AG08396 (cell line): ENCODE results near the gene TRIM6.
"Not testable (repeated sequence)": the region's sequence is repeated elsewhere in the genome, so short reads cannot be mapped to it uniquely, and the experiment has no call there.

ENCODE experiments used
- DNase-seq: peaks from one replicate; pipeline ENCODE4 v3.0.0; 2012; ENCODE audit warnings: low spot score, mixed read lengths

The TRIM6 gene, protein sequence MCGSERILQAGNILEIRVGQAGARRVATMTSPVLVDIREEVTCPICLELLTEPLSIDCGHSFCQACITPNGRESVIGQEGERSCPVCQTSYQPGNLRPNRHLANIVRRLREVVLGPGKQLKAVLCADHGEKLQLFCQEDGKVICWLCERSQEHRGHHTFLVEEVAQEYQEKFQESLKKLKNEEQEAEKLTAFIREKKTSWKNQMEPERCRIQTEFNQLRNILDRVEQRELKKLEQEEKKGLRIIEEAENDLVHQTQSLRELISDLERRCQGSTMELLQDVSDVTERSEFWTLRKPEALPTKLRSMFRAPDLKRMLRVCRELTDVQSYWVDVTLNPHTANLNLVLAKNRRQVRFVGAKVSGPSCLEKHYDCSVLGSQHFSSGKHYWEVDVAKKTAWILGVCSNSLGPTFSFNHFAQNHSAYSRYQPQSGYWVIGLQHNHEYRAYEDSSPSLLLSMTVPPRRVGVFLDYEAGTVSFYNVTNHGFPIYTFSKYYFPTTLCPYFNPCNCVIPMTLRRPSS

DNA sequence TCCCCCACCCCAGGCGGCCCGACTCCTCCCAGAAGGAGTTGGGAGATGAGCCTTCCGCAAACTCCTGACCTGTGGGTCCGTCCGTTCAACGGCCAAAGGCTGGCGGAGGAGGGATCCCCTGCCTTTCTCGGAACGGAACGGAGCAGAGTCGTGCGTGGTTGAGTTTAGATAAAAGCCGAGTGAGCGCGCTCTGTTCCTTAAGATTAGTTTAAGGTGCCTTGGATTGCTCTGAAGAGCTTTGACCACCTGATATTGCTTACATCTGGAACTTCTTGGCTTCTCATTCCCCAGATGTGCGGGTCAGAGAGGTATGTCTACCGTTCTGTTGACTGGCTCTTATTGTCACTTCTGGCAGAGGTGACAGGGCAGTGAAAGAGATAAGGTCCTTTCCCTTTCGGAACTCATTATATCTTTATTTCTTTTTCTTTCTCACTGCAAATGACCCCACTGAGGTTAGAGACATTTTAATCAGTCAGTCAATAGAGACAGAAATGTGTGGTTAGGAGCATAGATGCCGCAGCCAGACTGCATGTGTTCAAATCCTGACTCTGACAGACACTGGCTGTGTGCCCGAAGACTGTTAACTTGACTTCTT lies at the start of gene TRIM6:
TSS of gene TRIM6 (plus strand) at position 31 of the 595 bp plus-strand sequence. CDS start at position 292, 261 bp downstream.
- peak; percentile 53 for DNase-seq

DNA sequence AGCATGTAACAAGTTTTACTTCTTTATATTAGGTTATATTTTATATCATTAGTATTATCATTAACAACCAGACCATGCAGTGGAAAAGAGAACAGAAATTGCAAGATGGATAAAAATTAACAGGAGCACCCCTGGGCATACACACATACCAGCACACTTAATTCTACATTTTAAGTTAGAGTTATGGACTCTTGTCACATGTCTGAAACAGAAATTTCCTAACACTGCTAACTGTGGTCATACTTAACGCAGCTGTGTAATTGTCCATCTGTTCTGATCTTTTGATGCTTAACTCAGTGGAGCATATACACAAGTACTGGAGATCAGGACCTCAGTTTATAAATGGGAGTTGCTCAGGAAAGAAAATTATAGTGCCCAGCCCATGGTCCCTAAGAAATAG lies 48.5 kb upstream of the TRIM6 start:
- no peak for DNase-seq

DNA sequence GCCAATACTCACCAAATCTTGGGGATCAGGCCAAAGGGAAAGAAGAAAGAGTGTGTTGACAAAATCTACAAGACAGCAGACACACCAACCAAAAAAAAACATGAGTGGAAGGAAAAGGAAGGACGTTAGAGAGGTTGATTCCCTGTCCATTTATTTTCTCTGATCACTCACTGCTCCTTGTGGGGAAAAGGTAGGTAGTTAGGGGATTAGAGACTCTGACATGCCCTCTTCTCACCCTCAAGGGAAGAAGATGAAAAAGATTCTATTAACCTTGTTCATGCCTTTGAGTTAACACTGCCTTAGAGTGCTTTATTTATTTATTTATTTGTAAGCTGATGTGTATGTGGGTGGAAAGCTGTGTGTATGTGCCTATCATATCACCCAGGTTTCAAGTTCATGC lies 48.0 kb upstream of the TRIM6 start, which contains the start of gene OR52H1:
TSS of gene OR52H1 (minus strand) at position 101 of the 400 bp plus-strand sequence. CDS start 3,035 bp downstream, outside the sequence.
- no peak for DNase-seq

DNA sequence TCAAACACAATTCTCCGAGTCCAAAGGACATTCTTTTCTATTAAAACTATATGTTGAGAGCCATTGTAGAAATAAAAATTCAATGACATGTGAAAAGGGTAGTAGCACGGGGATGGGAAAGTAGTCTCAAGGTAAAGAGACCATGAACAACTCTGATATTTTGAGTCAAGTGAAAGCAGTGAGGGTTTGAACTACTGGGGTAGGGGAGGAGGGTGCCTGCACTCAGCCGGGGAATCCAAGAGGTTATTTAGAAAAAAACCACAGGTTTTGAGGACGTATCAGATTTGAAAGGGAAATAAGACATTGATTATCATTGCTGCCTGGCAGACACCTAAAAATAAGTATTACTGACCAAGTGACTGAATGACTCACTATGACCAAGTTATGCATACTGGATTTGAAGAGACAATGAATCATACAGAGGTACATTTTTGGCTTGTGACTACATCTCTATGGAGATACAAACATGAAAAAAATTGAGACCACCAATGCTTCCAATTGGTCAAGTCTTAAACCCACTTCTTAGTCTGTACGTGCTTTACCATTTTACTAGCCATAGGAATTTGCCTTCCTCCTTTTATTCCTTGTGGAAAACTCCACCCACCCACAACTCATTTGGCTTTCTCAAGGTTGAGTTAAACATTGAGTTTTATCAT lies 45.9 kb upstream of the TRIM6 start:
- peak; percentile 52 for DNase-seq

DNA sequence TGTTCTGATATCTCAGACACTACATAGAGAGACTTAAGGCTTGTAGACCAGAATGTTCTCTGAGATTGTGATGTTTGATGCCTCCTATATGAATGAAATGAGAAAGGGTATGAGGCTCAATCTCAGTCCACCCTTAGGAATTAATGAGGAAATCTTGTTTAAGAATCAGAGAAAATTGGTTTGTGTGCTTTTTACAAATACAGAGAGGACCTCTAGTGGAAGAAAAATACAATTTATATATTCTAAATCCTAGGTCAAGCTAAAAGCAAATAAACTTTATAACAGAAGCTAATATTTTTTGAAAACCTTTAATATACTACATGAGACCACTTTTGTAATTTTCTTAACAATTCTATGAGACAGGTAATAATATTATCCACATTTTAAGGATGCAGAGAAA lies 43.1 kb upstream of the TRIM6 start:
- no peak for DNase-seq

DNA sequence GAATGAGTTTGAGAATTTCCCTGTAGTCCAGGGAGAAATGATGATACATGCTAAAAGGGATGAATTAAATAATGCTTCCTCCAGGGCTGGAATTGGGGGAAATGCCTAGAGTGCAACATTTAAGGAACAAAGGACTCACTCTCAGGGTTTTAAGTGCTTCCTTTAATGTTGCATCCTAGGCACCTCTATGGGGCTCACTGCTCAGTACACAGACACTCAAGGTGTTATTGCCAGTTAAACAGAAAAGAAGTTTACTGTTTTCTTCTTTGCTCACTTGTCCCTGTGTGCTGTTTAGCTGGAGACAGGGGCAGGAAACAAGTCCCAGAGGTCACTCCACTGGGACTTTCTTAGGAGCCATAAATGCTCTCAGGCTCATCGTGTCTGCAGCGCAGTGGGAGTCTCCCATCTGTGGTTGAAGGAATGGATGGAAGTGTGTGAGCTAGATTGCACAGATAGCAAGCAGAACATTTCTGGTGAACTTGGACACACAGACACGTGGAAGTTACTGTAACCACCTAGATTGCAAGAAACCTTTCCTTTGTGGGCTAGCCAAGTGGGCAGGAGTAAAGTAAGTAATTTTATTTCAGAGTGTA lies 39.7 kb upstream of the TRIM6 start:
- DNase-seq, result no peak

DNA sequence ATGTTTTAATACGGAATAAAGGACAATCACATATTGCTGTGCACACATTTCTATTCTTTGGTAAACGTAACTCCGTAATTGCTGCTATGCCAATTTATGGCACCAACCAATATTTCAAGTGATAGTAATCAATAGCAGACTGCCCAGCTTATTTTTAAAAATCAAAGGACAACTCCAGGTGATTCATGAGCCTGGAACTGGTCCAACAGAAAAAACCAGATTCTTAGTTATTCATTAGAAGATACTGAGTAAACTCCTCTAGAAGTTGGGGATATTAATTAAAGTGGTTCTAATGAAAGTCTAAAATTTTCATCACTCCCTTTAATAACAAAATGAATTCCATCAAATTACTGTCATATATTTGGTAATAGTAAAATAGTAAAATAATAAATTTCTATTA lies 38.7 kb upstream of the TRIM6 start:
- DNase-seq, result no peak

DNA sequence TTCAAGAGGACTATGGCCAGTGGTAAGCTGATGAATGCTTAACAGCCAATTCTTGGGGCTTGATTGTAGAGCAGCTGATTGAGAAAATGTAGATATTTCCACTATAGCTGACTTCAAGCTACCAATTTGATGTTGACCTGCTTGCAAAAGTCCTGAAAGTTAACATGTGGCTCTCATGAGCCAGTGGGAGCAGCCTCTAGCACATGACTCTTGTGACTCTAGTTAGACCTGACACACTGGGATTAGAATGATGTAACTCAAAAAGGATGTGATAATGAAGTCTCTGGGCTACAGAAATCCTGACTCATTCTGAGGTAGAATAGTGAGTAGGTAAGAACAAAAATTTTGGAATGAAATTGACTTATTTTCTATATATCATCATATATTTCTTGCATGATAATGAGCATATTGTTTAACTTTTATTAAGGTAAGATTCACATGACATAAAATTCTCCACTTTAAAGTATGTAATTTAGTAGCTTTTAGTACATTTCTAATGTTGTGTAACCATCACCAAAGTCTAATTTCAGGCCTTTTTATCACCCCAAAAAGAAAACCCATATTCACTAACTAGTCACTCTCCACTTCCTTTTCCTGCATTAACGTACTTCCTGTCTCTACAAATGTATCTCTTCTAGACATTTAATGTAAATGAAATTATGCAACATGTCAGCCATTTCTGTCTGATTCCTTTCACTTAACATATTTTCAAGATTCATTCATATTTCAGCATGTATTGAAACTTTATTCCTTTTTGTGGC lies 32.0 kb upstream of the TRIM6 start:
- DNase-seq, result no peak

DNA sequence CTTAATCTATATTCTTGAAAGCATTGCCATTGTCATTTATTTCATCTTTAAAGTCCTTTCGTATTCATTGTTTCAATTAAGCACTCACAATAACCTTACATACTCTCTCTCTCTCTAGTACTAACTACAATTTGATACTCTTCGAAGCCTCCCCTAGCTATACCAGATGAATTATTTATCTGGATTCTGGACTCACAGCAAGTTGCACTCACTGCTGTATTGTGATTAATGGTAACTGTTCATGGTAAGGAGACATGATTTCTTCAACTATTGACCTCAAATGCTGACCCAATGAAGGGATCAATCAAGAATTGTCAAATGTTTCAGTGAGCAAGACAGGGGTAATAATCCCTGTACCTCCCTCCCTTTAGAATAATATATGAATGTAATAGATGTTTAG lies 21.8 kb upstream of the TRIM6 start:
- no peak for DNase-seq

DNA sequence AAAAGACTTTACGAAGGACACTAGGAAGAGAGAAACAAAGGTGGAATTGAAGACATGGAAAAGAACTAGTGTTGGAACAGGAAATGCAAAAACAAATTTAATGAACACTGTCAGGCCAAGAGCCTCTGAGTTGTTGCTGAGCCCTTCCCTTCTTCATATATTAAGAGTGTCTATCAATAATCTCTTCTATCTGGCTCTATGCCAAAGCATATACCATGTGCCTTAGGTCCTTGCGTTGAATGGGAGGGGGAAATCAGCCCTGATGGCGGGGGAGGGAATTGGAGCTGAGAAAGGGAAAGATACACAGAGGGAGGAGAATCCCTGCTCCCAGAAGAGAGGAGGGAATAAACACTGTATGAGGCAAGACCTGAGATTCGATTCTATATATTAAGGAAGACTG lies 21.3 kb upstream of the TRIM6 start:
- DNase-seq, result no peak

DNA sequence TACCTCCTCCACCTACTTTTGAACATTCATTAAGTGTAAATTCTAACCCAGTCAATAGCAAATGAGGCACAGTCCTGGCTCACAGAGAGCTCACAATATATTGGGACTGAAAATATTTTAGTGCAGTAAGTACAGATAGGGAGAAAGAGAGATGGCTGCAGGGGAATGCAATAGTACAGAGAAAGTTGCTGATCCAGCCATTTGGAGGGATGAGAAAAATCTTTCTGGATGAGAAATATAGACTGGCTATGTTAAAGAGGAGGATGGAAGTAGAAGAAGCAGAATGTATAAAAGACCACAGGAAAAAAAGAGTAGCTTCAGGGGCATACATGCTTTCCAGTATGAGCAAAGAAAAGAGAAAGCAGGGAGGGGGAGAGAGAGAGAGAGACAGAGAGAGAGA lies 19.3 kb upstream of the TRIM6 start:
- DNase-seq, result no peak

DNA sequence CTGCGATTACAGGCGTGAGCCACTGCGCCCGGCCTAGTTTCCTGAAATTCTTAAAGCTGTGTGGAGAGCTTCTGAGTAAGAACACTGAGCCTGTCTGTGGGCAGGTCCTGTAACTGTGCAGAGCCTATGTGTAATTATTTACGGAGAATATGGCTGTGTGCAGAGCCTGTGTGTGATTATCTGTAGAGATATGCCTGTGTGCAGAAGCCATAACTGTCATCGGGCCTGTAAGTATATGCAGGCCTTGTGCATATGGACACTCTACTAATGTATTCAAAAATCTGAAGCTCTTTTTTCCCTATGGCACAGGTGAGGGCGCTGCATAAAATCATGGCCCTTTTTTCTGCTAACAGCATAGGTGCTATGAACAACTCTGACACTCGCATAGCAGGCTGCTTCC lies 15.9 kb upstream of the TRIM6 start, which contains the start of gene OR52B6:
TSS of gene OR52B6 (plus strand) at position 301 of the 400 bp plus-strand sequence. CDS start at position 301, 0 bp downstream.
- DNase-seq, result no peak

DNA sequence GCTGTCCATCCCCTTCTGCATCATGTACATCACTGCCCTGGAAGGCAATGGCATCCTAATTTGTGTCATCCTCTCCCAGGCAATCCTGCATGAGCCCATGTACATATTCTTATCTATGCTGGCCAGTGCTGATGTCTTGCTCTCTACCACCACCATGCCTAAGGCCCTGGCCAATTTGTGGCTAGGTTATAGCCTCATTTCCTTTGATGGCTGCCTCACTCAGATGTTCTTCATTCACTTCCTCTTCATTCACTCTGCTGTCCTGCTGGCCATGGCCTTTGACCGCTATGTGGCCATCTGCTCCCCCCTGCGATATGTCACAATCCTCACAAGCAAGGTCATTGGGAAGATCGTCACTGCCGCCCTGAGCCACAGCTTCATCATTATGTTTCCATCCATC lies 15.4 kb upstream of the TRIM6 start:
- DNase-seq, result no peak

DNA sequence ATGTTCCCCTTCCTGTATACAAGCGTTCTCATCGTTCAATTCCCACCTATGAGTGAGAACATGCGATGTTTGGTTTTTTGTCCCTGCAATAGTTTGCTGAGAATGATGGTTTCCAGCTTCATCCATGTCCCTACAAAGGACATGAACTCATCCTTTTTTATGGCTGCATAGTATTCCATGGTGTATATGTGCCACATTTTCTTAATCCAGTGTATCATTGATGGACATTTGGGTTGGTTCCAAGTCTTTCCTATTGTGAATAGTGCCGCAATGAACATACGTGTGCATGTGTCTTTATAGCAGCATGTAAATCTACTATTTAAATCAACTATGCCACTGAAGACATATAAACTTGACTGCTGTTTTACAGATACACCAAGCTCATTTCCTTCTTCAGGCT lies 12.0 kb upstream of the TRIM6 start:
- DNase-seq, result not testable (repeated sequence)

DNA sequence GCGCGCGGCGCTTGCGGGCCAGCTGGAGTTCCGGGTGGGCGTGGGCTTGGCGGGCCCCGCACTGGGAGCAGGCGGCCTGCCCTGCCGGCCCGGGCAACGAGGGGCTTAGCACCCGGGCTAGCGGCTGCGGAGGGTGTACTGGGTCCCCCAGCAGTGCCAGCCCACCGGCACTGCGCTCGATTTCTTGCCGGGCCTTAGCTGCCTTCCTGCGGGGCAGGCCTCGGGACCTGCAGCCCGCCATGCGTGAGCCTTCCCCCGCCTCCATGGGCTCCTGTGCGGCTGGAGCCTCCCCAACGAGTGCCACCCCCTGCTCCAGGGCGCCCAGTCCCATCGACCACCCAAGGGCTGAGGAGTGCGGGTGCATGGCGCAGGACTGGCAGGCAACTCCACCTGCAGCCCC lies 6.5 kb upstream of the TRIM6 start:
- DNase-seq, result not testable (repeated sequence)

DNA sequence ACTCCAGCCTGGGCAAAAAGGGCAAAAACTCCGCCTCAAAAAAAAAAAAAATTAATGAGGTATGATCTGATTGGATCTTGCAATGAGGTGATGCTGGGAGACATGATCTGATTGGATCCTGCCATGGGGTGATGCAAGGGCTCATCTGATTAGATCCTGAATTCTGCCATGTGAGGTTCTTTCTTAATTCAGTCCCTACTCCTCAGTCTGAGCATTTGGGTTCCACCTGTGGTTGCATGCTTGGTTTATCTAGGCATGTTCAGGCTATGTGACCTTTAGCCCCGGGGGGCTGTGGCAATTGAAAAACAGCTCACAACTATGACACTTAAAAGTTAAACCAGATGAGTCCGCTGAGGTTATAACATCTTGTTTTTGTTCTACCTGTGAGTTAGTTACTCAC lies 4.8 kb upstream of the TRIM6 start:
- DNase-seq, result no peak

DNA sequence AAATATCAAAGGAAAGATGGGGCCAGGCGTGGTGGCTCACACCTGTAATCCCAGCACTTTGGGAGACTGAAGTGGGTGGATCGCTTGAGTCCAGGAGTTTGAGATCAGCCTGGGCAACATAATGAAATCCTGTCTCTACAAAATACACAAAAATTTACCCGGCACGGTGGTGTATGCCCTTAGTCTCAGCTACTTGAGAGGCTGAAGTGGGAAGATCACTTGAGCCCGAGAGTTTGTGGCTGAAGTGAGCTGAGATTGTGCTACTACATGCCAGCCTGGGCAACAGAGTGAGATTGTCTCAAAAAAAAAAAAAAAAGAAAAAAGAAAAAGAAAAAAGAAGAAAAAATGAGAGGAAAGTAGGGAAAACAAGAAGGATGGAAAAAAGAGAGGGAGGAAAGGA lies 3.8 kb upstream of the TRIM6 start:
- DNase-seq, result no peak

DNA sequence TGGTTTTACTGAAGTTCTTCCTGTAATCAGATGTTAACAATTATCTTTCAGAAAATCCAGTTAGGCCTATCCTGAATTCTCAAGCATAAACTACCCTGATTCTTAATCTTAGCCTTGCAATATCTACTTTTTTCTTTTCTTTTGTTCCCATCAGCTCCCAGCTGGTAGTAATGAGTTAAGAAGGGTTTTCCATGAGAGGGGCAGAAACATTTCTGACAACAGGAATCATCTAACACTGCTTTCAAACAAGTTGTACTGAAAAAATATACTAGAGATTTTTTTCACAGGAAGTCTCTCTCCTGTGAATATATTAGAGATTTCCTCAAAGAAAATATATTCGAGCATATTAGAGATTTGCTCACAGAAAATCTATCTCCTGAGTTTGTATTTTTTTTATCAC lies 3.3 kb upstream of the TRIM6 start:
- DNase-seq, result no peak

DNA sequence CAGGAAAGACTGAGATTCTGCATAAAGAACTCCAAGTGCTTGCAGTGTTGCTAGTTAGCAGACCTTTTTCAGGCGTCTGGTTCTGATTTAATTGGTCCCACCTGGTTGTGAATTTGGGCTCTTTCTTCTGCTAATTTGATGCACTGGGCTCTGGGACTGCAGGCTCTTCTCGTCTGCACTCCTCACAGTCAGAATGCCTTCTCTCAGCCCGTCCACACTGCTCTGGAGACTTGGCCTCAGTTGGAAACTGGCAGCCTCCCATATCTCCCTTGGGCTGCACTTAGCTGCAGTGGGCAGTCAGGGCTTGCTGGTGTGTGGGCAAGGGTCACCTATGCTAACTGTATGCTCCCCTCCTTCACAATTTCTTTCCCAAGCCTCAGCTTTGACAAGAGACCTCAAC lies 1.5 kb downstream of the TRIM6 start:
- DNase-seq, result no peak

DNA sequence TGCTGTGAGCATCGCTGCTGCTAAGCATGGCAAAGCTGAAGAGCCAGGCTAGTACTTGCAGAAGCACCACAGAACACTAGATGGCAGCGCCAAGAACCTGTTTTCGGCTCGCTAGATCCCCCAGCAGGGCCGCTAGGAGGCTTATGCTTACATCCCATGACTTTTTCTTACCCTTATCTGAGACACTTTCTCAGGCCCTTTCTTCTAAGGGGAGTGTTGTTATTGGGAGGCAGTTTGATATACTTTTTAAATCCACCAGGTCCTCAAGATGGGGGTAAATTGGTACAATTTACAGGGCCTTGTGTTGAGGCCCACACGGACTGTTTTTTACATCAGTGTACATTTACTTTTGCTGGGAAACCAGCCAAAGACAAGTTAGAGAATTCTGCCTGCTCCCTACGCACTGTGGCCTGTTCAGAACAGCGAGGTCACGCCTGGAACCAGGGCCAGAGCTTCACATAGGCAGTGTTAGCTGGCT lies 4.0 kb downstream of the TRIM6 start:
- peak; percentile 72 for DNase-seq

DNA sequence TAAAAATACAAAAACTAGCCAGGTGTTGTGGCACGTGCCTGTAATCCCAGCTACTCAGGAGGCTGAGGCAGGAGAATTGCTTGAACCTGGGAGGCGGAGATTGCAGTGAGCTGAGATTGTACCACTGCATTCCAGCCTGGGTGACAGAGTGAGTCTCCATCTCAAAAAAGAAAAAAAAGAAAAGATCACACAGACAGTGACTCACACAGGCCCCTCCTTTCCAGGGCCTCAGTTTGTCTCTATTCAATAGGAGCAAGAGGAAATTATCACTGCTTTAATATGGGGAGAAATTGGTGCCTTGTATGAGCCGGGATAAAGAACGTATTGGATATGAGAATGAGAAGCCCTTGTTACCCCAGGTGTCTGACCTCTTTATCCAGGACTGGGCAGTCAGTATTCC lies 6.4 kb downstream of the TRIM6 start:
- DNase-seq, result not testable (repeated sequence)
